Effector memory CD4-positive, alpha-beta T cell (primary cell): ENCODE data around the gene HOMER2.

ENCODE experiments used
- DNase-seq, 3 donors: peaks; one replicate each; pipeline ENCODE4 v3.0.0-alpha.2; 2020
- H3K27ac ChIP-seq: 2 replicates; pipeline ENCODE4 v1.7.0; 2013; ENCODE audit warnings: mild to moderate bottlenecking, low read length, moderate library complexity; ENCODE audit not compliant: insufficient read depth, poor library complexity, severe bottlenecking
- H3K27me3 ChIP-seq: replicated peaks from 2 replicates; pipeline ENCODE4 v1.7.0; 2013; ENCODE audit warnings: mild to moderate bottlenecking, low read length; ENCODE audit not compliant: insufficient read depth, control insufficient read depth, poor library complexity, severe bottlenecking
- H3K36me3 ChIP-seq: 2 replicates; pipeline ENCODE4 v1.7.0; 2013; ENCODE audit warnings: mild to moderate bottlenecking, low read length, moderate library complexity; ENCODE audit not compliant: control insufficient read depth, insufficient read depth
- H3K4me1 ChIP-seq: 2 replicates; pipeline ENCODE4 v1.7.0; 2013; ENCODE audit warnings: low read length, mild to moderate bottlenecking; ENCODE audit not compliant: control insufficient read depth, insufficient read depth, poor library complexity, severe bottlenecking
- H3K4me3 ChIP-seq: 2 replicates; pipeline ENCODE4 v1.7.0; 2013; ENCODE audit warnings: low read length, low read depth, mild to moderate bottlenecking; ENCODE audit not compliant: insufficient read depth, poor library complexity, severe bottlenecking
- H3K9me3 ChIP-seq: 2 replicates; pipeline ENCODE4 v1.7.0; 2013; ENCODE audit warnings: mild to moderate bottlenecking, low read length, moderate library complexity; ENCODE audit not compliant: control insufficient read depth

Gene HOMER2

GRCh38 chr15:82985688-82986441 is 33.3 kb upstream of the HOMER2 start, which contains the start of gene RAMAC:
Gene RAMAC, plus strand, starts transcription at chr15:82986210. Its CDS starts 2,809 bp downstream, at chr15:82989019.
- no peaks in the 10 kb centered on the region for H3K9me3 ChIP-seq
- peak; percentile 85 to 90 (median 87) for DNase-seq
- H3K27me3 ChIP-seq, result no peaks in the 10 kb centered on the region
- peaks cover 13% of the 10 kb centered on the region for H3K36me3 ChIP-seq
- H3K4me3 ChIP-seq, result peak within 1 kb of the TSS; percentile 75
- H3K27ac ChIP-seq, result peak within 1 kb of the TSS; percentile 64
- no peaks in the 10 kb centered on the region for H3K4me1 ChIP-seq

GRCh38 chr15:82980981-82981380 is 28.5 kb upstream of the HOMER2 start:
- H3K36me3 ChIP-seq, result no peaks in the 10 kb centered on the region
- DNase-seq, result no peak
- no peaks in the 10 kb centered on the region for H3K4me1 ChIP-seq
- H3K4me3 ChIP-seq, result no peak overlapping the region
- H3K27me3 ChIP-seq, result no peaks in the 10 kb centered on the region
- no peaks in the 10 kb centered on the region for H3K9me3 ChIP-seq
- H3K27ac ChIP-seq, result no peak overlapping the region

DNA sequence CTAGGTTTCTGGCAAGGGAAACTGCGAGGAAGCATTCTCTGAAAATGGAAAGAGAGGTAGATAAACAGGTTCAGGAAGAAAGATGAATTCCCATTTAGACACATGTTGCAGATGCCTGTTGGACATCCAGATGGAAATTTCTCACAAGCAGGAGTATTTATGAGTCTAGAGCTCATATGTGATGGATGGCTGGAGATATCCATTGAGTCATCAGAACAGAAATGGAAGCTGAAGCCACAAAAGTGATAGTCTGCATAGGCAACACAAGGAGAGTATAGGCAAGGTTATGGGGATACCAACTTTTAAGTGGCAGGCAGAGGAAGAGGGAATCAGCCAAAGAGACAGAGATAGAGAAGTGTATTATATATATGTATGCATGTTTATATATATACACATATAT is 27.2 kb upstream of the HOMER2 start:
- Histone ChIP-seq H3K9me3 (no peaks in the 10 kb centered on the region), H3K27me3 (no peaks in the 10 kb centered on the region), H3K36me3 (no peaks in the 10 kb centered on the region), H3K4me3 (no peak overlapping the region), H3K27ac (no peak overlapping the region), H3K4me1 (no peaks in the 10 kb centered on the region)
- no peak for DNase-seq

- no peak overlapping the region for H3K27ac ChIP-seq
- no peaks in the 10 kb centered on the region for H3K27me3 ChIP-seq
- H3K4me3 ChIP-seq, result no peak overlapping the region
- no peaks in the 10 kb centered on the region for H3K36me3 ChIP-seq
- H3K4me1 ChIP-seq, result no peaks in the 10 kb centered on the region
- DNase-seq, result no peak
- H3K9me3 ChIP-seq, result no peaks in the 10 kb centered on the region
Observed at GRCh38 chr15:82978438-82978837, 25.9 kb upstream of the HOMER2 start.

DNA sequence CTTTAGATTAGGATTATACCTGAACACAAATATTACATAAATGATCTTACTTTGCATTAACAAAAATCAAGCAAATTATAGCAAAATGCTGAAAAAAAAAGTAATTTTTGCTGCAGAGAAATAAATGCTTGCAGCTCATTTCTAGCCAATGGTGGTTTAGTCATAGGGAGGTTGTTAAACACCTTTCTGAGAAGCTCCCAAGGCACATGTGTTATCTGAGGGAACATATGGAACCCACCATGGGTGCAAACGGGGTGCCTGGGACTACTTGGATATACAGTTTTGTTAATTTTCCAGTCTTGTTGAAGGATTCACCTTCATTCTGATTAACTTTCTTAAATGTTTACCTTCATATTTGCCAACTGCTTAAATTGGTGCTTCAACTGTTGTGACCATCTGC is 24.6 kb upstream of the HOMER2 start:
- DNase-seq, result no peak
- Histone ChIP-seq H3K27ac (no peak overlapping the region), H3K9me3 (no peaks in the 10 kb centered on the region), H3K4me3 (no peak overlapping the region), H3K27me3 (no peaks in the 10 kb centered on the region), H3K36me3 (no peaks in the 10 kb centered on the region), H3K4me1 (no peaks in the 10 kb centered on the region)

DNA sequence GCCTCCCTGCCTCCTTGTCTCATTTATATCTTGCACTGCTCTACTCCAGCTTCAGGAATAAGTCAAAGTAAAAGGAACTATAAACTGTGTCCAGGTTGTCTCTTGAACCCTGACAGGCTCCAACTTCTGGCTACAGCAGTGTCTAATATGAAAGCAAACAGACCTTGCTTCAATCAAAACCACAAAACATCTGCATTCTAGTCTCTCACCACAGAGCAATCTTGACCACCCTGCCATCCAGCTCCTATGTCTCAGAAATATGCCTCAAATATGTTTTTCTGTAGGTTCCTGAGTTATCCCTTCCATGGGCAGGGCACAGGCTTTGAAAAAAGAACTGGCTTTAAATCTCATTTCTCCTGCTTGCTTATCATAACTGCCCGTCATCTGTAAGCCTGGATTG is 20.5 kb upstream of the HOMER2 start:
- Histone ChIP-seq H3K27me3 (no peaks in the 10 kb centered on the region), H3K4me1 (no peaks in the 10 kb centered on the region), H3K27ac (no peak overlapping the region), H3K9me3 (no peaks in the 10 kb centered on the region), H3K36me3 (no peaks in the 10 kb centered on the region), H3K4me3 (no peak overlapping the region)
- no peak for DNase-seq

DNA sequence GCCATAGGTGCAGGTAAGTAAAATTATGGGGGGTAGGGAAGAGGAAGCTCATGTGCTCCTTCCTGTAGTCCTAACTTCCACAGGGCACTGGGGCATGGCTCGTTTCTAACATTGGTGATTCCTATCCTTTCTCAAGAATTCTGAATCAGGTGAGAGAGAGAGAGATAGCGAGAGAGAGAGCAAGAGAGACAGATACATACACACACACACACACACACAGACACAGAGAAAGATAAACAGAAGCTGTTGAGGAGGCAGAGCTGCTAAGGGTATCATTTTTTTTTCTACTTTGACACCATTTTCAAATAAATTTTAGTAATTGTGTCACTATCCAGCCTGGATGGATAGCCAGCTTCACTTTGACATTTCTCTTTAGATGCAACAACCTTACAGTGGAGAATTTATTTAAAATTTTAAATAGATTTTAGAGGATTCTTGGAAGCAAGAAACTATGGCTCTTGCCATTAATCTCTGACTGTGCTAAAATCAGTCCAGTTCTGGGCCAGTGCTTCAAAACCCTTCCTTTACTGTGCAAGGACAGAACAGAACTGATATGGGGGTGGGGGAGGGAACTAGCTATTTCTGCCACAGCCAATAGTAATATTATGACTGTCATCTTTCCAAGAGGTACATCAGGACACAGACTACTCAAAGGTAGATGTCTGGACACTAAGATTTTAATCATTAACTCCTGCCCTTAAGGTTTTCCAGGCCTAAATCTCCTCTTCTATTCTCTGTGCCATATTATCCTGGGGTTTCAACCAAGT is 18.9 kb upstream of the HOMER2 start:
- Histone ChIP-seq H3K9me3 (no peaks in the 10 kb centered on the region), H3K4me3 (no peak overlapping the region), H3K4me1 (no peaks in the 10 kb centered on the region), H3K36me3 (no peaks in the 10 kb centered on the region), H3K27ac (no peak overlapping the region), H3K27me3 (no peaks in the 10 kb centered on the region)
- DNase-seq, result no peak

DNA sequence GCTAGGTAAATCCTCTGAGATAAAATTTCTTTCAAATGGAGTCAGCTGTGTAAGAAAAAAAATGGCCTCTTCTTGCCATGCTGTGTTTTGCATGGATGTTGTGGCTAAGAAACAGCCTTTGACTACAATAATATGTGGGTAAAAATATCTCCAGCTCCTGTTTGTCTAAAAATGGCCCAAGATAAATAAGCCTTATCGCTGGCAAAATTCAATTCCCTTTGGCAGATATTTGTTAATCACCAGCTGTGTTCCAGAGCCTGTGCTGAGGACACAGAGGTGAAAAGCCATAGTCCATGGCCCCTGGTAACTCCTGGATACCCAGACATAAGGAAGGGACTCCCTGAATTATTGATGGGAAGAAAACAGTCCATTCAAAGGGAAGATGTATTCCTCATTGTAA is 18.2 kb upstream of the HOMER2 start:
- no peak overlapping the region for H3K27ac ChIP-seq
- H3K4me1 ChIP-seq, result no peaks in the 10 kb centered on the region
- DNase-seq, result no peak
- H3K27me3 ChIP-seq, result no peaks in the 10 kb centered on the region
- H3K36me3 ChIP-seq, result no peaks in the 10 kb centered on the region
- H3K9me3 ChIP-seq, result no peaks in the 10 kb centered on the region
- no peak overlapping the region for H3K4me3 ChIP-seq

- no peaks in the 10 kb centered on the region for H3K36me3 ChIP-seq
- H3K27me3 ChIP-seq, result no peaks in the 10 kb centered on the region
- H3K9me3 ChIP-seq, result no peaks in the 10 kb centered on the region
- no peaks in the 10 kb centered on the region for H3K4me1 ChIP-seq
- H3K27ac ChIP-seq, result no peak overlapping the region
- no peak overlapping the region for H3K4me3 ChIP-seq
- no peak for DNase-seq
Observed at GRCh38 chr15:82970078-82970686, 17.7 kb upstream of the HOMER2 start.

- Histone ChIP-seq H3K9me3 (no peaks in the 10 kb centered on the region), H3K27me3 (no peaks in the 10 kb centered on the region), H3K27ac (no peak overlapping the region), H3K4me3 (no peak overlapping the region), H3K36me3 (no peaks in the 10 kb centered on the region), H3K4me1 (no peaks in the 10 kb centered on the region)
- no peak for DNase-seq
Observed at GRCh38 chr15:82969353-82969752, 16.8 kb upstream of the HOMER2 start.
